ENCODE data around the gene DYNLRB2. TPM values are rescaled to one million over a fixed set of nuclear protein-coding genes. Genes with fewer than 3 reads are reported as not detected.

Gene DYNLRB2
- total RNA-seq, 1 donor from 2014 or later: not detected

DNA sequence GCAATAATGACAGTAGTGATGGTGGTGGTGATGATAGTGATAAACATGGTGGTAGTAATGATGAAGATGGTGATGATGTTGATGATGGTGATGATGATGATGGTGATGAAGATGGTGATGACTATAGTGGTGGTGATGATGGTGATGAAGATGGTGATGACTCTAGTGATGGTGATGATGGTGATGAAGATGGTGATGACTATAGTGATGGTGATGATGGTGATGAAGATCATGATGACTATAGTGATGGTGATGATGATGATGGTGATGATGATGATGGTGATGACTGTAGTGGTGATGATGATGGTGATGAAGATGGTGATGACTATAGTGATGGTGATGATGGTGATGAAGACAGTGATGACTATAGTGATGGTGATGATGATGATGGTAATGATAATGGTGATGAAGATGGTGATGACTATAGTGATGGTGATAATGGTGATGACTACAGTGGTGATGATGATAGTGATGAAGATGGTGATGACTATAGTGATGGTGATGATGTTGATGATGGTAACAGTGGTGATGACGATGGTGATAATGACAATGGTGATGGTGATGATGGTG lies 35.6 kb downstream of the DYNLRB2 start:
- peaks cover 3% of the 10 kb centered on the region for H3K9me3 Mint-ChIP-seq
- H3K4me1 Mint-ChIP-seq: no peaks in the 10 kb centered on the region
- H3K27me3 Mint-ChIP-seq (ENCODE audit: low read depth): peaks cover 19% of the 10 kb centered on the region
- H3K4me3 Mint-ChIP-seq: no peak overlapping the region
- TF ChIP-seq CTCF (conservative IDR thresholded peaks at IDR 0.05): no peak
- H3K36me3 Mint-ChIP-seq (ENCODE audit: low read depth): no peaks in the 10 kb centered on the region
- no peak overlapping the region for H3K27ac Mint-ChIP-seq (ENCODE audit: unreplicated experiment)
- no peak for DNase-seq (ENCODE audit: low read depth, low spot score)

DNA sequence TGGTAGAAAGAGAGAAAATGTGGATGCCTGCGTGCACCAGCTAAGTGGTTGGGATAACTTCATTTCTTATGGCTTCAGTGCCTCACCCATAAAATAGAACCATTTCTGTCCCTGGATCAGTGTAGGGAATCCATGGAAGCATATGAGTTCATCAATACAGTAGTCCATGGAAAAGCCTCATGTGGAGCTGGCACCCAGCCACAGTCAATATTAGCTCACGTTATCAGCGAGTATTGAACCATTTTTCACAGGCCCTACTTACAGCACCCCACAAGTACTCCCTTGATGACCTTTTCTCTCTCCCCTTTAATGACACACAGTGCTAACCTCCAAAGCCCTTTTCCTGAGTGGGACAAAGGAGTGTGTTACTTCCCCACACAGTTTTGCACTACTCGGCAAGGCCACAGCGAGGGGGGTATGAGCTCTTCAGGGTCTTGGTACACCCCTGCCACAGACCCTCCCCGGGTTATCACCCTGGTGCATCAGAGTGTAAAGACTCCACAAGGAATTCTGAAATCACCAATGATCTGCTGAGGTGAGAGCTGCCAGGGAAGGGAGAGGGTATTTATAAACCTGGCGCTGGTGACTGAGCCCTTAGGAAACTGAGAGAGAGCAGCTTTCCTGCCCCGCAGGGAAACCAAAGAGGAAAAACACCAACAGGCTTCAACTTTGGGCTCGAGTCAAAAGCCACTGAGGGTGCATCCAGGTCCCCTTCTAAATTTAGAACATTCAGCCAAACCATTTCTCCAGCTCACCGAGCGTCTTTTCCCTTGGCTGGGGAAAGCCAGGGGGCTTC lies 36.9 kb downstream of the DYNLRB2 start:
- H3K4me1 Mint-ChIP-seq: no peaks in the 10 kb centered on the region
- H3K27me3 Mint-ChIP-seq (ENCODE audit: low read depth): peaks cover 15% of the 10 kb centered on the region
- no peak for DNase-seq (ENCODE audit: low read depth, low spot score)
- TF ChIP-seq CTCF (conservative IDR thresholded peaks at IDR 0.05): no peak
- H3K4me3 Mint-ChIP-seq: no peak overlapping the region
- peaks cover 3% of the 10 kb centered on the region for H3K9me3 Mint-ChIP-seq
- H3K27ac Mint-ChIP-seq (ENCODE audit: unreplicated experiment): no peak overlapping the region
- H3K36me3 Mint-ChIP-seq (ENCODE audit: low read depth): no peaks in the 10 kb centered on the region

DNA sequence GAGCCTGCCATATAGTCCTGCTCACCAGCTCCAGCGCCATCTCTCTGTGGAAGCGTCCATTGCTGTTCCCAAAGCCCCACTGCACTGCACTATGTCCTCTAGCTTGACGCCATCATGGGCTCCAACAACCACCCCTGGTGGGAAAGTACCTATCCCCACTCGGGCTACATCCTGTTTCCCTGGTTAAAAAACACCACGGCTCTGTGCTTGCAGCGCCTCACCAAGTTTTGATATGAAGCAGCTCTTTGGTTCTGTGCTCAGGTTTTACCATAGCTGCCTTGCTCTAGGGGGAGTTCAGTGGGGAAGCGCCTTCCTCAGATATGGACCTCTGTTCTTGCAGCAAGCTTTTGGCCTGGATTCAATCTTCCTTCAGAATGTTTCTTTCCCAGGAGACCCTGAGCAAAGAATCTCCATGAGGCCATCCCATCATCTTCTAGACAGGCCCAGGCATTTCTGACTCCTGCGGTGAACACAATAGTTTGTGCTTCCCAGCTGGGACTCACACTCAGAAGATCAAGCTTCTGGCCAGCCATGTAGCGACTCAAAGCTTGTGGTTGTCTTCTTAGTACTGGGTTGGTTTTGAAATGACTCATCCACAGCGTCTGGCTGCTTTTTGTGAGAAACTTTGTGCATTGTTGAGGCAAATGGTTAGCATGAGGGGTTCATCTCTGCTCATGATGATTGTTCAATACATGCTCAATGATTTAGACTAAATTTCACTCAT lies 39.5 kb downstream of the DYNLRB2 start:
- Mint-ChIP-seq H3K27me3 (ENCODE audit: low read depth) (peaks cover 26% of the 10 kb centered on the region), H3K27ac (ENCODE audit: unreplicated experiment) (no peak overlapping the region), H3K4me3 (no peak overlapping the region), H3K4me1 (no peaks in the 10 kb centered on the region), H3K9me3 (peaks cover 5% of the 10 kb centered on the region), H3K36me3 (ENCODE audit: low read depth) (no peaks in the 10 kb centered on the region)
- TF ChIP-seq CTCF (conservative IDR thresholded peaks at IDR 0.05): no peak
- DNase-seq (ENCODE audit: low read depth, low spot score): no peak

GRCh38 chr16:80583466-80583865 lies 42.7 kb downstream of the DYNLRB2 start:
- Mint-ChIP-seq H3K27me3 (ENCODE audit: low read depth) (peaks cover 39% of the 10 kb centered on the region), H3K9me3 (peaks cover 5% of the 10 kb centered on the region), H3K36me3 (ENCODE audit: low read depth) (no peaks in the 10 kb centered on the region), H3K4me3 (no peak overlapping the region), H3K4me1 (no peaks in the 10 kb centered on the region), H3K27ac (ENCODE audit: unreplicated experiment) (no peak overlapping the region)
- no peak for TF ChIP-seq CTCF (conservative IDR thresholded peaks at IDR 0.05)
- DNase-seq (ENCODE audit: low read depth, low spot score): no peak

DNA sequence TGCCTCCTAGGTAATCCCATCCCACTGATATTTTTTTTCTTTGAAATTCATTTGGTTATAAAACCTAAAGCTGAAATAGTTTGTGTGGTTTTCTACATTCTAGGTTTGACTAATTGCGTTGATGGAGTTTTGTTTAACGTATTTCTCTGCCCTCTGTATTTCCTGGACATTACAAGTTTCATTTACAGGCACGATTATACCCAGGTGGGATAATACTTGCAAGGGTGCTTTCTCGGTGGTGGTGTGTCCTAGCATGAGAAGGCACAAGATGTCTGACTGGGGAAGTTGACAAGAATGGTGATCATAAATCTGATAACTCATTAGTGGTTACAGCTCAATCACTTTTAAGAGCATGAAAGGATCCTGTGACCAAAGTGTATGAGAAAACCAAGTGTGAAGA lies 45.0 kb downstream of the DYNLRB2 start:
- Mint-ChIP-seq H3K27ac (ENCODE audit: unreplicated experiment) (no peak overlapping the region), H3K4me1 (no peaks in the 10 kb centered on the region), H3K36me3 (ENCODE audit: low read depth) (no peaks in the 10 kb centered on the region)

More for the DNA sequence above, 45.0 kb downstream of the DYNLRB2 start:
- no peak overlapping the region for H3K4me3 Mint-ChIP-seq
- peaks cover 37% of the 10 kb centered on the region for H3K27me3 Mint-ChIP-seq (ENCODE audit: low read depth)
- no peak for DNase-seq (ENCODE audit: low read depth, low spot score)
- no peak for TF ChIP-seq CTCF (conservative IDR thresholded peaks at IDR 0.05)
- peaks cover 5% of the 10 kb centered on the region for H3K9me3 Mint-ChIP-seq
